ENCODE measurements around the gene ITGA11. TPM values are rescaled to one million over a fixed set of nuclear protein-coding genes. Genes with fewer than 3 reads are reported as not detected.

ITGA11 gene
- polyA plus RNA-seq, 1 of the 3 experiments (the other 2 are of a cell fraction) = 0.49 TPM

DNA sequence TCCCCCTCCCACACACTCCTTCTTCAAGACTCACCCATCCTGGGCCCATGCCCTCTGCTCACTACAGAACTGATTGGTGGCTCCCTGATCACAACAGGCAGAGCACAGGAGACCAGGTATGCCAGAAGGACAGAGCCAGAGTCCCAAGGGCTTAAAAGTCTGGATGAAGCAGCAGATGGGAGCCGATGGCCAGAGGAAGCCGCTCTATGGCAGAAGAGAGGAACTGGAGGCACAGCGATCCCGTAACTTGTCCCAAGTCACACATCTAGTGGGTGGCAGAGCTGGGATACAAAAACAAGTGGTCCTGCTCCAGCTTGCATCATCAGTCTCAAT is 20.7 kb downstream of the ITGA11 start:
- TF ChIP-seq NRF1 (IDR thresholded peaks at IDR 0.05; ENCODE audit: low read depth, low read length) (no peak), SIN3A (IDR thresholded peaks at IDR 0.05; ENCODE audit: borderline replicate concordance, low read depth, low read length) (no peak), GATA2 (CRISPR knock-in tag; IDR thresholded peaks at IDR 0.05) (no peak), SMC3 (IDR thresholded peaks at IDR 0.05; ENCODE audit: low read depth, low read length) (no peak), YY1 (IDR thresholded peaks at IDR 0.05; ENCODE audit: low read depth) (no peak), RCOR1 (IDR thresholded peaks at IDR 0.05; ENCODE audit: low read length) (no peak), RAD21 (IDR thresholded peaks at IDR 0.05; ENCODE audit: low read length) (no peak)
- TF ChIP-seq, protein P1, sequence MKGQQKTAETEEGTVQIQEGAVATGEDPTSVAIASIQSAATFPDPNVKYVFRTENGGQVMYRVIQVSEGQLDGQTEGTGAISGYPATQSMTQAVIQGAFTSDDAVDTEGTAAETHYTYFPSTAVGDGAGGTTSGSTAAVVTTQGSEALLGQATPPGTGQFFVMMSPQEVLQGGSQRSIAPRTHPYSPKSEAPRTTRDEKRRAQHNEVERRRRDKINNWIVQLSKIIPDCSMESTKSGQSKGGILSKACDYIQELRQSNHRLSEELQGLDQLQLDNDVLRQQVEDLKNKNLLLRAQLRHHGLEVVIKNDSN (IDR thresholded peaks at IDR 0.05; ENCODE audit: borderline replicate concordance, low read depth) = no peak
- Histone ChIP-seq H3K4me3 (ENCODE audit: low read depth in 2 of 2, low read length in 1 of 2) (no peak overlapping the region), H3K9me3 (no peaks in the 10 kb centered on the region), H3K9ac (no peak overlapping the region), H3K27ac (ENCODE audit: low read depth in 2 of 2, low read length in 1 of 2) (no peak overlapping the region), H3K27me3 (ENCODE audit: insufficient read depth) (no peaks in the 10 kb centered on the region), H3K9me2 (no peaks in the 10 kb centered on the region), H2AFZ (ENCODE audit: low read depth) (no peak overlapping the region), H3K4me1 (ENCODE audit: control insufficient read depth in 1 of 2, insufficient read depth in 2 of 2, low read depth in 1 of 2, low read length in 1 of 2) (no peaks in the 10 kb centered on the region; a peak in 1 of 4 replicates), H3K4me2 (no peak overlapping the region), H3K79me2 (ENCODE audit: insufficient read depth) (no peaks in the 10 kb centered on the region), H3F3A (replicated peaks; ENCODE audit: insufficient read depth) (no peaks in the 10 kb centered on the region), H3K36me3 (replicated peaks in 1 of 2; ENCODE audit: control insufficient read depth in 1 of 2, insufficient read depth in 2 of 2, low read length in 1 of 2) (no peaks in the 10 kb centered on the region), H4K20me1 (ENCODE audit: insufficient read depth) (no peaks in the 10 kb centered on the region)
- WGBS (ENCODE audit: low lambda C conversion rate) = 91% methylated on average over 4 of the region's 4 CpGs
- no peak for DNase-seq
- ChIA-PET CTCF (interaction anchor here (1.4 to 1.7 kb wide), 2 partner anchors 40 to 105 kb away, joined by 4 to 6 read pairs; no protein-coding TSS in a partner anchor), POLR2A (no interaction called here)

DNA sequence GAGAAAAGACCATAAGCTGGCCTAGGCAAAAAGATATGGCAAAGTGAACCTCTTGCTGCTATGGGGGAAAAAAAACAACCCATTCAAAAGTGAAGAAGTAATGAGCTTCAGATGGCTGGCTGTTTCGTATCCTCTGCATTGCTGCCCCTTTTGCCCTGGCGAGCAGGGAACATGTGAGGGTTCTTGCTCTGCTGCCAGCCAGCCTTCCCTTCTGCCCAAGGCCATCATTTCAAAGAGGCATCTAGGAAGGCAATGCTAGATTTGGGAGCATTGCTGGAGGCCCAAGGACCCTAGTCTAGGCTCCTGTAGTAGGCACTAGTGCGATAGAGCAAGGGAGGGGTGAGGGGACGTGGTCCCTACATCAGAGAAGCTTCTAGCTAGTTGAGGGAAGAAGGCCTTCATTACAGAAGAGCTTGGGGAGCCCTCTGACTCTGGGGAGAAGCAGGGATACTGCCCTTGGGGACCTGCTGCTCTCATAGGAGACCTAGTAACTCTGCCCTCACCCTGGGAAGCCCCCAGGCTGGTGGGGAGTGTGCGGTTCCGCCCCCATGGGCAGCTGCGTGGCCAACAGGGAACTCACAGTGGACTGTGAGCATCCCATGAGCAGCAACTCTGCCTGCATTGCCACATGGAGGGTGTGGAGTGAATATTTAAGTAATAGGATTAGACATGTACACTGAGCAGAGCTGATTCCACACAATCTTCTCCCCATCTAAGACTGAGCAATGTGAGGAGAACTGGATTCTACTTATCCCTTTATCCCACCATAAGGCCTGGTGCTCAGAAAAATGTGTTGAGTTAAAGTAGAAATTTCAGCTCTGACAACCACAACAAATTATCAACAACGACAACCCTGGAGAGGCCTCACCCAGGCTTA is 21.3 kb downstream of the ITGA11 start:
- TF ChIP-seq FOSL2 (IDR thresholded peaks at IDR 0.05; ENCODE audit: borderline replicate concordance, low read depth) (no peak), TEAD4 (IDR thresholded peaks at IDR 0.05; ENCODE audit: borderline replicate concordance, insufficient read depth) (no peak), ELF1 (IDR thresholded peaks at IDR 0.05) (no peak), RAD21 (IDR thresholded peaks at IDR 0.05; ENCODE audit: low read length) (no peak), FOXJ3 (CRISPR knock-in tag; IDR thresholded peaks at IDR 0.05) (no peak), NRF1 (IDR thresholded peaks at IDR 0.05; ENCODE audit: low read depth, low read length) (no peak), RFX5 (IDR thresholded peaks at IDR 0.05; ENCODE audit: low read length) (no peak), YY1 (IDR thresholded peaks at IDR 0.05; ENCODE audit: low read depth) (no peak), EZH2phosphoT487 (IDR thresholded peaks at IDR 0.05; ENCODE audit: borderline replicate concordance, low read depth) (no peak)
- TF ChIP-seq, protein P2, sequence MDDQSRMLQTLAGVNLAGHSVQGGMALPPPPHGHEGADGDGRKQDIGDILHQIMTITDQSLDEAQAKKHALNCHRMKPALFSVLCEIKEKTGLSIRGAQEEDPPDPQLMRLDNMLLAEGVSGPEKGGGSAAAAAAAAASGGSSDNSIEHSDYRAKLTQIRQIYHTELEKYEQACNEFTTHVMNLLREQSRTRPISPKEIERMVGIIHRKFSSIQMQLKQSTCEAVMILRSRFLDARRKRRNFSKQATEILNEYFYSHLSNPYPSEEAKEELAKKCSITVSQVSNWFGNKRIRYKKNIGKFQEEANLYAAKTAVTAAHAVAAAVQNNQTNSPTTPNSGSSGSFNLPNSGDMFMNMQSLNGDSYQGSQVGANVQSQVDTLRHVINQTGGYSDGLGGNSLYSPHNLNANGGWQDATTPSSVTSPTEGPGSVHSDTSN (IDR thresholded peaks at IDR 0.05) = no peak
- 74% methylated on average over 7 of the region's 8 CpGs for WGBS (ENCODE audit: low lambda C conversion rate)
- Histone ChIP-seq H3K4me3 (ENCODE audit: low read depth in 2 of 2, low read length in 1 of 2) (no peak overlapping the region), H3F3A (replicated peaks; ENCODE audit: insufficient read depth) (no peaks in the 10 kb centered on the region), H3K4me1 (ENCODE audit: control insufficient read depth in 1 of 2, insufficient read depth in 2 of 2, low read depth in 1 of 2, low read length in 1 of 2) (no peaks in the 10 kb centered on the region; a peak in 1 of 4 replicates), H3K9ac (no peak overlapping the region), H3K9me3 (no peaks in the 10 kb centered on the region), H3K79me2 (ENCODE audit: insufficient read depth) (no peaks in the 10 kb centered on the region), H3K36me3 (replicated peaks in 1 of 2; ENCODE audit: control insufficient read depth in 1 of 2, insufficient read depth in 2 of 2, low read length in 1 of 2) (no peaks in the 10 kb centered on the region), H2AFZ (ENCODE audit: low read depth) (no peak overlapping the region), H3K27ac (ENCODE audit: low read depth in 2 of 2, low read length in 1 of 2) (no peak overlapping the region), H3K27me3 (ENCODE audit: insufficient read depth) (no peaks in the 10 kb centered on the region), H3K4me2 (no peak overlapping the region), H4K20me1 (ENCODE audit: insufficient read depth) (no peaks in the 10 kb centered on the region), H3K9me2 (no peaks in the 10 kb centered on the region)
- ChIA-PET POLR2A (no interaction called here), CTCF (interaction anchor here (1.4 to 1.7 kb wide), 2 partner anchors 41 to 104 kb away, joined by 4 to 6 read pairs; no protein-coding TSS in a partner anchor)
- no peak for DNase-seq

Measured in SK-N-SH (cell line).